Measurements from ENCODE around the gene KSR2. TPM values are rescaled to one million over a fixed set of nuclear protein-coding genes. Genes with fewer than 3 reads are reported as not detected.

The KSR2 gene
- total RNA-seq, 1 experiment from 2014 or later, result 0.15 TPM

DNA sequence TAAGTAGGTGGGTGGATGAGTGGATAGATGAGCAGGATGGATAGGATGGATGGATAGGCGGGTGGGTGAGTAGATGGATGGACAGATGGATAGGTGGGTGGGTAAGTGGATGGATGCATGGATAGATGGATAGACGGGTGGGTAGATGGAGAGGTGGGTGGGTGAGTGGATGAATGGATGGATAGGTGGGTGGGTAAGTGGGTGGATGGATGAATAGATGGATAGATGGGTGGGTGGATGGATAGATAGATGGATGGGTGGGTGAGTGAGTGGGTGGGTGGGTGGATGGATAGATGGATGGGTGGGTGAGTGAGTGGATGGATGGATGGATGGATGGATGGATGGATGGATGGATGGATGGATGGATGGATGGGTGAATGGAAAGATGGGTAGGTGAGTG lies 385.7 kb downstream of the KSR2 start:
- Histone ChIP-seq H3K27ac (ENCODE audit: low read length) (no peak overlapping the region), H3K4me1 (ENCODE audit: control insufficient read depth, insufficient read depth, low read length) (no peaks in the 10 kb centered on the region; the same call in 1 of the 2 replicates), H3K27me3 (ENCODE audit: control insufficient read depth, insufficient read depth, low read length) (peaks cover 4% of the 10 kb centered on the region), H3K9me3 (ENCODE audit: control insufficient read depth, insufficient read depth, low read depth, low read length) (no peaks in the 10 kb centered on the region), H3K4me3 (ENCODE audit: low read depth in 2 of 2, low read length in 2 of 2) (no peak overlapping the region), H3K36me3 (ENCODE audit: control insufficient read depth, insufficient read depth, low read length) (no peaks in the 10 kb centered on the region)
- no TSS peak for BruUV-seq (replicated peaks)
- POLR2A ChIA-PET, result no interaction called here
- in situ Hi-C loops (cut with HindIII; ENCODE audit: low pct_unique_long_range_greater_than_20kb, low sequenced_read_pairs) (no loop called here), intact Hi-C loops (cut with micrococcal nuclease; ENCODE audit: unreplicated experiment) (loop anchor here (10.0 kb wide), 1 partner anchor 348 kb away; no protein-coding TSS in a partner anchor)
- CTCF ChIA-PET, result no interaction called here
- DNase-seq (ENCODE audit: low read depth, low spot score) (no peak), ATAC-seq (no peak)
- TF ChIP-seq SIN3A (IDR thresholded peaks at IDR 0.05; ENCODE audit: borderline replicate concordance, insufficient read depth, low read depth, low read length) (no peak), POLR2AphosphoS5 (IDR thresholded peaks at IDR 0.05; ENCODE audit: low read depth, low read length) (no peak), CTCF (IDR thresholded peaks at IDR 0.05) (no peak), TCF7L2 (IDR thresholded peaks at IDR 0.05; ENCODE audit: low read depth, low read length) (no peak), REST (IDR thresholded peaks at IDR 0.05; ENCODE audit: insufficient read depth in 1 of 2, low read depth in 2 of 2, low read length in 1 of 2) (no peak)

DNA sequence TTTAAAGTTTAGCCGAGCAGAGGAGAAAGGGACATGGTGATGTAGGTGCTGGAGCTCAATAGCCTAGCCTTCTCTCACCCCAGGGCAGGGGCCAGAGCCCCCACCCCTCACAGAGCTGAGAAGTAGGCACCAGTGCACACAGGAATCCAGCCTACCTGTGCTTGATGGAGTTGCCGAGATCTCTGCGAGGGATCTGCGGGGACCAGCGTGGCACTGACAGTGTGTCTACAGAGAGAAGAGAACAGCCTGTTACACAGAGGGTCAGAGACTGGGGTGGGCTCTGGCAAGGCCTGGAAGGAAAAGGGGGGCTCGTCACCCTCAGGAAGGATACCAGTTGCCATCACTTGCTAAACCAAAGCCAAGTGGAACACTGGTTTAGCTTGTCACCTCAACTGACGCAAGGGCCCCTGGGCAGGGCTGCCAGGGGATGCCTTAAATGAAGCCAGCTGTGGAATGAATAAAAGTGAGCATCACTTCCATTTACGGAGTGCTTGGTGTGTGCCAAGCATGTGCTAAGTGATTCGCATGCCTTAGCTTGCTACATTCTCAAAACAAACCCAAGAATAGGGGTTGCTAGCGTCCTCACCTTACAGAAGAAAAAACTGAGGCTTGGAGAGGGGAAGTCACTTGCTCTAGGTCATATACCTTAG lies 386.5 kb downstream of the KSR2 start:
- no peak for DNase-seq (ENCODE audit: low read depth, low spot score)
- BruUV-seq (replicated peaks), result no TSS peak
- H3K27me3 ChIP-seq (ENCODE audit: control insufficient read depth, insufficient read depth, low read length), result peaks cover 4% of the 10 kb centered on the region
- no peaks in the 10 kb centered on the region for H3K9me3 ChIP-seq (ENCODE audit: control insufficient read depth, insufficient read depth, low read depth, low read length)
- no peak overlapping the region for H3K27ac ChIP-seq (ENCODE audit: low read length)
- no peak overlapping the region for H3K4me3 ChIP-seq (ENCODE audit: low read depth in 2 of 2, low read length in 2 of 2)
- no peaks in the 10 kb centered on the region for H3K36me3 ChIP-seq (ENCODE audit: control insufficient read depth, insufficient read depth, low read length)
- no peaks in the 10 kb centered on the region; the same call in 1 of the 2 replicates for H3K4me1 ChIP-seq (ENCODE audit: control insufficient read depth, insufficient read depth, low read length)
- in situ Hi-C loops (cut with HindIII; ENCODE audit: low pct_unique_long_range_greater_than_20kb, low sequenced_read_pairs) (no loop called here), intact Hi-C loops (cut with micrococcal nuclease; ENCODE audit: unreplicated experiment) (loop anchor here (10.0 kb wide), 1 partner anchor 347 kb away; no protein-coding TSS in a partner anchor)
- no peak for TF ChIP-seq SIN3A (IDR thresholded peaks at IDR 0.05; ENCODE audit: borderline replicate concordance, insufficient read depth, low read depth, low read length)
- no peak for TF ChIP-seq REST (IDR thresholded peaks at IDR 0.05; ENCODE audit: insufficient read depth in 1 of 2, low read depth in 2 of 2, low read length in 1 of 2)
- no peak for TF ChIP-seq CTCF (IDR thresholded peaks at IDR 0.05)
- no peak for TF ChIP-seq POLR2AphosphoS5 (IDR thresholded peaks at IDR 0.05; ENCODE audit: low read depth, low read length)
- ChIA-PET POLR2A (no interaction called here), CTCF (interaction anchor here (0.7 kb wide), 1 partner anchor 89 kb away, joined by 4 read pairs; no protein-coding TSS in a partner anchor)
- no peak for ATAC-seq
